ENCODE measurements around the gene CCR8. TPM values are rescaled to one million over a fixed set of nuclear protein-coding genes. Genes with fewer than 3 reads are reported as not detected.

CCR8 gene
- total RNA-seq, 1 experiment from 2014 or later = not detected

DNA sequence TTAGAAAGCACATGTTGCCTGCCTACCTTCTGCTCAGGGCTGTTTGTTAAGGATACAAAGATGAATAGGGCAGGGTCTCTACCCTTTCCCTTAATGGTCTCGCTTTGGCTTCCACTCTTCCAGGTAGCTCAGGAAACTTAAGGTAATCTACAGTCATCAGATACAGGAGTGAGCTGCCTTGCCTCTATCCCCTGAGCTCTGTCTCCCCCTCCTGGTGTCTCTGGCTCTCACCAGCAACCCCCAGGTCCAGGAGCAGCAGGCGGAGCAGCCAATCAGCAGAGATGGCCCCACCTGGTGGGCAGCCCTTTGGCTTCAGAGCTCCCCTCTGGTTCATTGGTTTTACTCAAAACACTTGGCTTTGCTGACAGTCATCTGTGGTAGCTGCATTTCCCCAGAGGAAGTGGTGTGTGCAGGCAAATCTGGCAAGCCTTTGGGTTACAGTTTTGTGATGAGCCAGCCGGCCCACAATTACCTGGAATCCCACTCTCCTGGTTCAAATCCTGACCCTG, 41.2 kb upstream of the CCR8 start:
- Histone ChIP-seq H3K27ac (ENCODE audit: low read depth, low read length) (no peak overlapping the region), H3K9ac (ENCODE audit: low read length) (no peak overlapping the region), H3K9me2 (ENCODE audit: insufficient read depth) (no peaks in the 10 kb centered on the region), H3K36me3 (ENCODE audit: control insufficient read depth in 1 of 2, insufficient read depth in 2 of 2, low read length in 2 of 2) (no peaks in the 10 kb centered on the region), H3K4me3 (replicated peaks in 1 of 2; ENCODE audit: low read depth in 1 of 2, low read length in 2 of 2) (no peak overlapping the region), H3K79me2 (ENCODE audit: insufficient read depth, low read length) (no peaks in the 10 kb centered on the region), H4K20me1 (ENCODE audit: insufficient read depth) (no peaks in the 10 kb centered on the region), H3K27me3 (ENCODE audit: insufficient read depth, low read length) (no peaks in the 10 kb centered on the region), H3K9me3 (ENCODE audit: control insufficient read depth in 1 of 2, insufficient read depth in 1 of 2, low read depth in 1 of 2, low read length in 2 of 2) (no peaks in the 10 kb centered on the region), H2AFZ (ENCODE audit: low read depth, low read length, poor library complexity, severe bottlenecking) (peak overlapping the region; percentile 85), H3K4me2 (ENCODE audit: low read length) (0 out of 2 replicates have a peak overlapping the region, but pooled peaks have one; percentile 38), H3K4me1 (ENCODE audit: control insufficient read depth in 1 of 2, insufficient read depth in 2 of 2, low read length in 2 of 2) (peaks cover 0 to 7% of the 10 kb centered on the region in 2 experiments; a peak in 1 of 4 replicates)
- ChIA-PET POLR2A (interaction anchor here (0.9 to 1.4 kb wide), 2 partner anchors 98 to 161 kb away, joined by 3 read pairs; no protein-coding TSS in a partner anchor), RAD21 (ENCODE audit: low non-redundant PET in 1 of 2, low total read pairs in 2 of 2, uncharacterized antibody in 2 of 2, unreplicated experiment in 2 of 2) (interaction anchor here (0.6 to 2.4 kb wide), 15 partner anchors 18 to 704 kb away, joined by 3 to 30 read pairs (median 4); partner anchors contain the start of genes GORASP1 (in 1 of the 2), TTC21A (in 1 of the 2) and XIRP1 (in 1 of the 2)), CTCF (interaction anchor here (0.6 to 8.2 kb wide), 35 partner anchors 9 to 643 kb away, joined by 3 to 184 read pairs (median 4); partner anchors contain the start of genes CX3CR1, GORASP1, TTC21A and XIRP1)
- intact Hi-C loops (cut with micrococcal nuclease) = loop anchor here (1.0 to 2.0 kb wide), 5 partner anchors 80 to 258 kb away; no protein-coding TSS in a partner anchor
- DNase-seq (ENCODE audit: low read depth, low spot score) (peak; percentile 78), ATAC-seq (peak; percentile 96)
- TF ChIP-seq ZNF274 (IDR thresholded peaks at IDR 0.05; ENCODE audit: low read depth, low read length) = no peak
- peak; percentile 100 for TF ChIP-seq RAD21 (IDR thresholded peaks at IDR 0.05; ENCODE audit: low read depth)
- TF ChIP-seq YY1 (IDR thresholded peaks at IDR 0.05; ENCODE audit: extremely low read depth, insufficient replicate concordance, low read depth, low read length) = peak; percentile 33
- TF ChIP-seq CTCF (IDR thresholded peaks at IDR 0.05 in 2 of 3, conservative IDR thresholded peaks at IDR 0.05 in 1 of 3; ENCODE audit: borderline replicate concordance in 1 of 3, insufficient read depth in 1 of 3, low read depth in 2 of 3, low read length in 2 of 3) = peak; percentile 94 to 99 (median 96)
- no peak for TF ChIP-seq CEBPB (IDR thresholded peaks at IDR 0.05; ENCODE audit: low read depth)
- no TSS peak for BruUV-seq (replicated peaks)
